HG03520 (cell line): ENCODE results near the gene PERCC1.

Experiments
- ATAC-seq: cut with Tn5 transposase; IDR thresholded peaks from one replicate; pipeline ENCODE4 v1.9.1; 2021; ENCODE audit warnings: mild to moderate bottlenecking, moderate library complexity; ENCODE audit not compliant: unreplicated experiment

Gene PERCC1

DNA sequence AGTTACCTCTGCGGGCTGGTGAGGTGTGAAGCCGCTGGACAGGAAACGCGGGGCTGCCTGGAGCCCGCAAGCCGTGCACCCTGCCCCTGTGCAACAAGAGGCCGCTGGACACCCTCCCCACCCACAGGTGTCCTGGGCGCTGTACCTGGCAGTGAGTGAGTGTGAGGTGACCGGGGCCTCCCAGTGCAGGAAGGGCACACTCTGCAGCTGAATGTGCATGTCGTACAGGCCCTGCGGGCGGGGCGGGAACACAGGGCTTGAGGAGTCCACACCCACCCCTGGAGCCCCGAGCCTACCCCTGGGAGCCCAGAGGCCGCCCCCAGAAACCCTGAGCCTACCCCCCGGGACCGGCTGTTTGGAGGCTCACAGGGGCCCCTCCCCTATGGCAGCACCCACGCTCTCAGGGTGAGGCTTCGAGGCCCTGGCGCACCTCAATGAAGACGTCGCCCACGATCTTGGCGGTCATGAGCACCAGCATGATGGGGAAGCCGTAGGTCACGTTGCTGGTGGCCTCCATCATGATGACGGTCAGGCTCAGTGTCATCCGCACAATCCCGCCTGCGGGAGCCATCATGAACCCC is 17.7 kb downstream of the PERCC1 start:
- no peak for ATAC-seq

DNA sequence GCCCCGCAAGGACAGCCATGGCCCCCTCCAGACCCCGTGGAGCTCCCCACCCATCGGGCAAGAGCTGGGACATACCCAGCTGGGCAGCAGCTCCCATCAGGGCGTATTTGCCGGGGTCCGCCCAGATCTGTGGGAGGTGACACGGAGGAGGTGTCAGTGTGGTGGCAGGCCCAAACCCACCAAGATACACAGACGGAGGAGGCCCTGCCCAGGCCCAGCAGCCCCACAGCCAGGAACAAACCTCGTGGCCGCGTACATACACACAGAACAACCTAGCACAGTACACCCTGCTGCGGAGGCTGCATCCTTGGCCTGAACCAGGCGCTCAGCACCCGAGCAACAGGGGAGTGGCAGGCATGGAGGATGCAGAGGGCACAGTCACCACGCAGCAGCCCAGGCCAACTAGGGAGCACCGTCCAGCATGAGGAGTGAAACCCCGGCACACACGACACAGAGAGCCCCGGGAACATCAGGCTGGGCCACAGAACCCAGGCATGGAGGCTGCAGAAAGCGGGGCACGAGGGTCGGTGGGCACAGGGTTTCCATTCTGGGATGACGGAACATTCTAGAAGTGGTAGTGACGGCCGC is 18.4 kb downstream of the PERCC1 start:
- ATAC-seq, result no peak

DNA sequence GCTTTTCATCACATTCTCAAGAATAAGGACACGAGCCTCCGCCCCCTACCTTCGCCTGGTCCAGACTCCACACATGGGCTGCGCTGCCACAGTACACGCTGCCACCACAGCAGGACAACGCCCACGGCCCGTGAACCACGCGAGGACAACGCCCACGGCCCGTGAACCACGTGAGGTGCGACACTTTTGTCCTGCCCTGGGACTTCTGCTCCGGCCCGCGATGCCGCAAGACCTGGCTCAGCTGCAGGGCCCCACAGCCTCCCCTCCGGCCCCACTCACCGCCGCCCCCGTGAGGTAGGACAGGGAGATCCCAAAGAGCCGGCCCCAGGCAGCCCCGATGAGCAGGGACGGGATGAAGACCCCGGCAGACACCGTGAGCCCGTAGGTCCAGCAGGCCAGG is 19.3 kb downstream of the PERCC1 start:
- ATAC-seq, result no peak

DNA sequence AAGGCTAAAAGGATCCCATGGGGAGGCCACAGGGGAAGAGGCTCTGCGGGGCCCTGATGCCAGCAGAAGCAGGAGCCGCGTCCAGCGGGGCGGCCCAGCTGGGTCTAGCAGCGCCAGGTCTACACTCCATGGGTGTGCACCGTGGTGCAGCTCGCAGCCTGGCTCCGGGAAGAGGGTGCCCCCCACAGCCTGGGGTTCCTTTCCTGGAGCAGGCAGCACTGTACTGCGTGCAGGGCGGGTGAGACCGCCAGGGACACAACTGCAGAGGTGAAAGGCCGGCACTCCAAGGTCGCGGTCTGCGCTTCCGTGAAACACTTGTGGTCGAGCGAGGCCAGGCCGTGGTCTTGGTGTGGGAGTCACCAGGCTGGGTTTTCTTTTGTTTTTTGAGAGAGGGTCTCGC is 20.0 kb downstream of the PERCC1 start:
- ATAC-seq, result no peak

DNA sequence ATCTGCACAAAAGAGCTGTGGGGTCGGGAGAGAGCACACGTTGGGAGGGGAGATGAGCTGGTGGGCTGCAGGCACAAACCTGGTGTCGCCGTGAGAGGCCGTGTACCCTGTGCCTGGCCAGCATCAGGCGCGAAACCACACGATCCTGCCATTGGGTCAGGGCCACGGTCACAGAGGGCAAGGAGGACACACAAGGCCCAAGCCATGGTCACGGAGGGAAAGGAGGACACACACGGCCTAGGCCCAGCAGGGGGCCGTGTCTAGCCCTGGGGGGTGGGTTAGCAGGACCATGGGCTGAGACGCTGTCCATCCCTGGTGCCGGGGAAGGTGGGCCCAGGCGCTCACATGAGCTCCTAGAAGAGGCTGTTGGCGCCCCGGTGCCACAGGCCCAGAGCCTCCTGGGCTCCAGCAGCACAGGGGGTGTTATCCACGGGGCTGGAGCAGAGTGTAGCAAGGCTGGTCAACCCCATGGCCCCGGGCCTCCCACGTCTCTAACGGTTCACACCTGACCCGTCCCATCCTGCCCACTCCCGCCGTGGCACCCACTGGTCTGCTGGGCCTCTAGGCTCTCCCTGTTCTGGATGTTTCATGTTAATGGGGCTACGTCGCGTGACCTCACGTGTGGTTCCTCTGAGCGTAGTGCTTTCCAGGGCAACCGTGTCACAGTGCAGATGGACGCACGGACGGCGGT is 21.0 kb downstream of the PERCC1 start:
- no peak for ATAC-seq

DNA sequence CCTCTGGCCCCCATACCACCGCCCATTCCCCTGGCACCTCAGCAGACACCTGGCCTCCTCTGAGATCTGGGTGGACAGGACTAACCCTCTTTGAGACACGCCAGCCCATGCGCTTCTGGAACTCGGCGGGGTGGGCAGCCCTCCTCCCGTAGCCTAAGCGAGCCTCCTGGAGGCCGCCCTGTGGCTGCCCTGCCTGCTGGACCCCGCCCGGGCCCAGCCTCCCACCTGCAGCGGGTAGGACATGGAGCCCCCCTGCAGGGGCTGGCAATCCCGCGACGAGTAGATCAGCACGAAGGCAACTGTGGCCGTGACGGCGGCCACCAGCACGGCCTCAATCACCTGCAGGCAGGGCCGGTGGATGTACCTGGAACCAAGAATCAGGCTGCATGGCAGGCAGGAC is 21.7 kb downstream of the PERCC1 start:
- ATAC-seq, result no peak

DNA sequence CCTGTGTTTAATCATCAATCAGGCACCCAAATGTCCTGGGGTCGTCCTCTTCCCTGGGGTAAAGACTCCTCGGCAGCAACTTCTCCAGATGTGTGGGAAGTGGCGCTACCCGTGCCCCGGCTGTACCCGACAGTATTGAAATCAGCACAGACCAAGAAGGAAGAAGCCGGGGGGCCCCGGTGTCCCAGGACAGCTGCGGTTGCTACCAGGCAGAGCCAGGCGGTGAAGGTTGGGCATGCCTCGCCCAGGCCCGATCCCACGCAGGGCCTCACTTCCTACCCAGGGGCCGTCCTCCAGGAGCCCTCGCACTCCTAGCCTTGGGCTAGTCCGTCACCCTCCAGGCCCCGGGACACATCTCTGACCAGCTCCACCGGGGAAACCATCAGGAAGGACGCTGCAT is 22.4 kb downstream of the PERCC1 start:
- ATAC-seq, result no peak

DNA sequence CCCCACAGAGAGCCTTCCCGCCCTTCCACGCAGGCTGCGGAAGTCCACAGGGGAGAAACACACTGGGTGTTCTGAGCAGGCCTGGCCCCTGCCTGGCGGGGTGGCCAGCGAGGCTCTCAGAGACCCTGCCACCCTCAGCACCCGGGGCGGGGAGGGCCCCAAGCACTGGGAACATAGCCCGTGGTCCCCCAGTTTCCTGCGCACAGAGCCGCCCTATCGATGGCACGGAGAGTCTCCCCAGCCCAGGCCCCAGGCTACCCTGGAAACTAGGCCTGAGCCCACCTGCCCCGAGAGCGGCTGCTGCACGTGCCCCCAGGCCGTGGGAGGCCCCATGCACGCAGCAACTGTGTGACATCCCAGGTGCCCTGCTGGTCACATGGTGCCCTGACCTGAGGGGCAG is 23.7 kb downstream of the PERCC1 start:
- ATAC-seq, result no peak

DNA sequence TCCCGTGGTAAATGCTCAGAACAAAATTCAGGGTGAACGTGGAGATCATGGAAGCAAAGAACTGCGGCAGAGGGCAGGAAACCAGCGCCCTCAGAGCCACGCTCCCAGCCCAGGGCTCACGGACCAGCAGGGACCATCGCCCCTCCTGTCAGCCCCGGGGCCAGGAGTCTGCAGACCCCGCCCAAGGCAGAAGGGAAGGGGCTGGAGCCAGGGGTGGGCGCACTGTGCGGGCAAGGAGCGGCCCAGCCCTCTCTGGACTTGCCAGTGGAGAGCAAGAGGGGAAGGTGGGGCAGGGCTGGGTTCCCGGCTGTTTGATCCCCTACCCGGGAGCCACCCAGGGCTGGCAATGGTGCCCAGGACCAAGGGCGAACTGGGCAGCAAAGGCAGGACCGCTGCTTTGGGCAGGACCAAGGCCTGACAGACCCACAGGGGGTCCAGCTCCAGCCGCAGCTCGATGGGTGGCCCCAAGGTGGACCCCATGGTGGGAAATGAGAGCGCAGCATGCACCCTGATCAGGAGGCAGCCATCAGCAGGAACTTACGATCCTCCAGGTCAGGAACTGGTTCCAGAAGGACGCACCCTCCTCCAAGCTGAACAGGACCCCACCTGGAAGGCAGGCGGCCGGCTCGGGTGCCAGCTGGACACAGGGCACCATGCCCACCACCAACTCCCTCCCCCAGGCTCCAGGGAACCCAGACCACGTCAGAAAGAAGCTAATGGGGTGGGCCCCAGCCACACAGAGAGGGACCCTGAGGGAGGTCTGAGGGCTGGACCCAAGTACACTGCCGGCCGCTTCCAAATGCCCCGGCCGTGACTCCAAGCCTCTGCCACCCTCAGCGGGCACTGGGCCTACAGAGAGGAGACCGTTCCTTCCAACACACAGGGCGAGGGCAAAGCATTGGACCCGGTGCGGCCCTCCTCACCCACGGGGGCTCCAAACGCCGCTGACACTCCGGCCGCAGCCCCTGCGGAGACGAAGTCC is 24.6 kb downstream of the PERCC1 start:
- ATAC-seq, result no peak

DNA sequence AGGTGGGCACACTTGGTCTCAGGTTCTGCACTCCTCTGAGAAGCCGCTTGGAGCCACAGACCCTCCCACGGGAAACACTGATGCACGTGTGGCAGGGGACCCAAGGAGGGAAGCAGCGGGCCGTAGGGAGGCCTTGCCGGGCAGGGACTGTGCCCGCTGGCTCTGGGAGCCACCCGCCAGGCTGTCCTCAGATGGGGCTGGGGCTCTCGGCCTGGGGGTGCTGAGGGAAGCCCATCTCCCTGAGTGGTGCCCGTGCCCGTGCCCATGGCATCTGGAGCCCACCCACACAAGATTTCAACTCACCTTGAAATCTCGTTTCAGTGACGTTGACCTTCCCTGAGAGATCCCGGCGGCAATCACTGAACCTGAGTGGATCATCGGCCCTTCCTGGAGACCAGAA is 26.1 kb downstream of the PERCC1 start:
- no peak for ATAC-seq

DNA sequence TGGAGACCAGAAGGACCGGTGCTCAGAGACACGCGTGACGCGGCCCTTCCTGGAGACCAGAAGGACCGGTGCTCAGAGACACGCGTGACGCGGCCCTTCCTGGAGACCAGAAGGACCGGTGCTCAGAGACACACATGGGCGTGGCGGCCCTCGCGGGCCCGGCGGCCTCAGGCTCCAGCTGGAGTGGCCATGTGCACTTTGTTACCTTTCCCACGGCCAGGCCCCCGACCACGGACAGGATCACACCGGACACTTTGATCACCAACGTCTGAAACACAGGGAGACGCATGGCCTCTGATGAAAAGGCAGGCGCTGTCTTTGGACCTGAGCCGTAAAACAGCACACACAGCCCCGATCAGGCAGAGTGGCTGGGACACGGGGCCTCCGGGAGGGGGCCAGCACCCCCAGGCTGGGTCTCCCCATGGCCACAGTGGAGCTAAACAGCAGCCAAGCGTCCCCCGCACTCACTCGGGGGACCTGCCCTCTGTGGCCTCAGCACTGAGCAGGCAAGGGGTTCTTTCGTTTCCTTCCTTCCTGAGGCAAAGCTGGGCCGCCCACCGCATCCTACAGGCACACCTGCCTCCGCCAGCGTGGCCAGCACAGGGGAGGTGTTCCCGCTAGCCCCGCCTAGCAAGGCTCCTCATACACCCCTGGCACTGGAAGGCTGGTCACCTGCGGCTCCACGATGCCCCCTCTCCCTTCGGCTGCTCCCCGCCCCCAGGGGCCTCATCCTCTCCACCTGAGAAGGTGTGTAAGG is 26.8 kb downstream of the PERCC1 start:
- no peak for ATAC-seq

DNA sequence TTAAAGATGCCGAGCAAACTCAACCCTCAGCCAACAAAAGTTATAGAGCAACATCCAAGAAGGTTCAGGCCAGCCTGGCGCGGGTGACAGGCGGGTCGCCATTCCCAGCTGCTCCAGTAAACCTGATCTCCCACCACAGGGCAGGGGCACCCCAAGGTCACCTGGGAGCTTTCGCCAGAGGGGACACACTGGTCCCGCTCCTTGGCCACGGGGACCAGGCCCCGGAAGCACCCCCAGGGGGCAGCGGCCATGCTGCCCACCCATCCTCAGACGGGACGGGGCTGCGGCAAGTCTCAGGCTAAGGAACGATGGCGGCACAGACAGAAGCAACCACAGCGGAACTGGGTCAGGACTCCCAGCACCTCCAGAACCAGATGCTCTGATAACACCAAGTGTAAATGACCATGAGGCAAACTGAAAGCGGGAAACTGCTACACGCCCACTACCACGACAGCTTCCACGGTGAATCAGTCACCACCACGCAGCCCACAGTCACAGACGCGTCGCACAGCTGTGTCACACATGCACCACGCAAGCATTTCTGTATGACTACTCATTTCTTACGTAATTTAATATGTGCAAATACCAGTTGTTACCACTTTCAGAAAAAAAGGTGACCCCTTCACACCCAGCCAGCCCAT is 27.6 kb downstream of the PERCC1 start:
- no peak for ATAC-seq

DNA sequence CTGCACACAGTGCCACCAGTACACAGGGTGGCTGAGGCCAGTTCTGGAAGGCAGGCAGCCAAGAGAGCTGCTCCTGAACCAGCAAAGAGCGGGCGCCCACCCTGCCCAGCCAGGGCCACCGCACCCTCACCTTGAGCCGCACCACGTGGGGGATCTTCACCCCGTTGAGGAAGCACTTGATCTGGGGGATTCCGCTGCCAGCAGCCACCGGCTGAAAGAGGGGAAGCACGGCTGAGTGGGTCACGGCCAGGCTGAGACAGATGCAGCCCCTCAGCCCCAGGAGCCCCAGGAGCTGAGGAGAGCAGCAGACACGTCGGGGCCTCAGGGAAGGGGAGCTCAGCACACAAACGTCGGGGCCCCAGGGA is 28.1 kb downstream of the PERCC1 start:
- no peak for ATAC-seq

DNA sequence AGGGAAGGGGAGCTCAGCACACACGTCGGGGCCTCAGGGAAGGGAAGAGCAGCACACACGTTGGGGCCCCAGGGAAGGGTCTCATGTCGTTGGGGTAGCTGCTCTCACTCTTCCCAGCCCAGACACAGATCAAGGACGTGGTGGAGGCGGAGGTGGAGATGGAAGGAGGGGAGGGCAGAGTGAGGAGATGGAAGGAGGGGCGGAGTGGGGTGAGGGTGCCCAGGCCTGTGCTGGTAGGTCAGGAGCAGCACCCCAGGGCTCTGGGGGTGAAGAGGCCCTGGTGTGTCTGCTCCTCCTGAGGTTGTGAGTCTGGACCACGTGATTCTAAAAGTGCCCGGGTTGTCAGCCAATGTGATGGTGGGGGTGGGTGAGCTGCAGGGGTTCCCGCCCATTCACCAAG is 29.1 kb downstream of the PERCC1 start:
- ATAC-seq, result no peak

DNA sequence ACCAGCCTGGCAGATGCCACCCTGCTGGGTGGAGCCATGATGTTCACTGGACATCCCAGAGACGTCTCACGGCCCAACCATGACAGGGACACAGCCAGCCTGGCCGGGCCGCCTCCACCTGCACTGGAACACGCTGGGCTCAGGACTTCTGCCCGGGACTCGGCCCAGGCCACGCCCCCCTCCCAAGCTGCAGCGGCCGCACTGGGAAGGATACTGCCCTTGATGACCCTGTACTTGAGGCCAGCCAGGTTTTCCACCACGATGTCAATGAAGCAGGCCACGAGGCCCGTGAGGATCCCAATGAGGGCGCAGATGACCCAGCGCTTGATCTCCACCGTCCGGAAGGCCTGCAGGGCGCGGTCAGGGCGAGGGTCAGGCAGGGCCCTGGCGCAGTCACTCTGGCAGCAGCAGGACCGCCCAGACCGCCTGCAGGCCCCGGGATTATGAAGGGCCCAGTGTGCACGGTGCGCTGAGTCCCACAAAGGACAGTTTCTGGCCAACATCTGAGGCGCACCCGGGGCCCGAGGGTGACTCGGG is 29.8 kb downstream of the PERCC1 start:
- no peak for ATAC-seq

DNA sequence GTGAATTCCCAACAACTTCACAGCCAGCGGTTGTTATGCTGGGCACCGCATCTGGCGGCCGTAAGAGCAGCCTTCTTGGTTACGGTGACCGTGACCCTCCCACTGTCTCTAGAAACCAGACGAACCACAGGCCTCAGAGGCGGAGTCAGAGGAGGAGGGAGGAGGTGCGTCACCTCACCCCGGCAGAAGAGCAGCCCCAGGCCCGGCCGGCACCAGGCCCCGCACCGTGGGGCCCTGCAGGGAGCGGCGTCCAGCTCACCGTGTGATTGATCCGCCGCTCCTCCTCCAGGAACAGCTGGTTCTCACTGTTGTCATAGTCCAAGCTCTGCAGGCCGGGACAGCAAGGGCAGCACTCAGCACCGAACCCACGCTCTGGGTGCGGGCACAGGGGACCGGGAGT is 30.3 kb downstream of the PERCC1 start:
- no peak for ATAC-seq

DNA sequence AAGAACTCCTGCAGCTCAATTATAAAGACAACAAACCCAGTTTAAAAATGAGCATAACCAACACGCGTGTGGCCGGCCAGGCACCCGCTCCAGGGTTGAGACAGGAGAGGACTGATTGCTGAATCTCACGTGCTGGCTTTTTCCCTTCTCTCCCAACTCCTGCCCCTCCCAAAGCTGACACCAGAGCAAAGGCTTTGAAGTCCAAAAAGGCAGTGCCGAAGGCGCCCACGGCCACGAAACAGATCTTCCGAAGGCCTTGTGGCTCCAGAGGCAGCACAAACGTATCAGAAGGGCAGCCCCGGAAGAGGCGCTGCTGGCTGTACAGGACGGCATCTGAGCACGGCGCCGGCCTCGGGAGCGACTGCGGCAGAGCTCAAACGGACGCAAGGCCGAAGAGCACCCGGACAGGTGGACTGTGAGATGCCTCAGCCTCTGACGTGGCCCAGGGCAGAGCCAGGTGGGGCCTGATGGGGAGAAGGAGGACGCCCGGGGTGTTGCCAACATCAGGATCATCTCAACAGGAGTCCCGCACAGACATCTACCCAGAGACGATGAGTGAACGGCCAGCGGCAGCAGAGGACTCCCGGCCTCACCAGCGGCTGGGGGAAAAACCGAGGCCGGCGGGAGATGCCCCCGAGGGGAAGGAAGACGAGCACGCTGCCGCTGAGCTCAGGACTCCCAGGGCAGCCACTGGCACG is 33.5 kb downstream of the PERCC1 start:
- no peak for ATAC-seq

DNA sequence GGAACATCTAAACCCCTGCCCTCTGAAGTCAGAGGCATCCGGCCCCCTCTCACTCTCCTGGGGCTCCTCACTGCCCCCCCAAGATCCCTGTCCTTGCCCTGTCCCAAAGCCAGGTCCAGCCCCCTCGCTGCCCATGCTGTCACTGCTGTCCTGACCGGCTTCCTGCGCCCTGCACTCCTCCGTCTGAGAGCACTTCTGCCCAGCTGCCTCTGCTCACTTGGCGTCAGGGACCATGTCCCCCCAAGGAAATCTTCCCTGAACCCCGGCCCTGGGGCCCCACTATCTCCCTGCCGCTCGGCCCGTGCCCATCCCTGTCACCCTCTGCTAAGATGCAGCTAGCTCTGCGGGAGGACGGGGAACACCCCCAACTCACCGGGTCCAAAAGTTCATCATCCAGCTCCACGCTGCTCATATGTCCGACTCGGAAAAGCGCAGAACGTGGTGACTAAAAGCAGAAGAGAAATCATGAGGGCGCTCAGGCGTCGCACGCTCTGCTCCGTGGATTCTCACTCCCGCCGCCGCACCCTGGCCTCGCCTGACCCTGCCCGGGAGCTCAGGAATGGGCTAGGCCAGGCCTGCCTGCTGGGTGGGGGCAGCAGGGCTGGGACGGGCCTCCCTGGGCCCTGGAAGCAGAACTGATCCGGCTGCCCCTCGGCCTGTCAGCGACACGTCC is 34.2 kb downstream of the PERCC1 start:
- no peak for ATAC-seq

DNA sequence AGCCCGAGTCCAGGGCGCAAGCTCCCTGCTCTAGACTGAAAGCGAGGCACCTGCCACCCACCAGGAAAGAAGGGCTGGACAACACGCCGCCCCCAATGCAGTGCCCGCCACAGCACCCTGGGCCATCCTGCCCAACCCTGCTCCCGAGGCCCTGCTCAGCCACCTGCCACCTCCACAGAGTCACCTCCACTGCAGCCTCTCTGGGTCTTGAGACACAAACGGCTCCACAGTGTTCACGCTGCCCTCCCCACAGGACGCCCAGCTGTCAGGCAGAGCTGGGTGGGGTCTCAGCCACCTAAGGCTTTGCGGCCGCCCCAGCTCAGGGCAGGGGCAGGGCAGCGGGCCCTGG is 34.7 kb downstream of the PERCC1 start:
- ATAC-seq, result no peak
